GM08714 (cell line): ENCODE data around the gene FEM1B.

Source experiments
- H3K4me3 ChIP-seq: fragments of 200-500 bp; sonication (Bioruptor generic); 2 replicates; pipeline ENCODE4 v1.5.1; 2014; ENCODE audit warnings: mild to moderate bottlenecking, low read length, inconsistent platforms
- ZNF274 ChIP-seq: IDR thresholded peaks from 2 replicates; pipeline ENCODE4 v1.6.1; 2012; ENCODE audit warnings: mild to moderate bottlenecking, low read depth, low read length

Gene FEM1B

GRCh38 chr15:68315035-68315434 lies 37.5 kb downstream of the FEM1B start:
- no peak for TF ChIP-seq ZNF274
- no peak overlapping the region for H3K4me3 ChIP-seq

GRCh38 chr15:68315495-68316031 lies 38.0 kb downstream of the FEM1B start:
- no peak overlapping the region for H3K4me3 ChIP-seq
- TF ChIP-seq ZNF274: no peak

DNA sequence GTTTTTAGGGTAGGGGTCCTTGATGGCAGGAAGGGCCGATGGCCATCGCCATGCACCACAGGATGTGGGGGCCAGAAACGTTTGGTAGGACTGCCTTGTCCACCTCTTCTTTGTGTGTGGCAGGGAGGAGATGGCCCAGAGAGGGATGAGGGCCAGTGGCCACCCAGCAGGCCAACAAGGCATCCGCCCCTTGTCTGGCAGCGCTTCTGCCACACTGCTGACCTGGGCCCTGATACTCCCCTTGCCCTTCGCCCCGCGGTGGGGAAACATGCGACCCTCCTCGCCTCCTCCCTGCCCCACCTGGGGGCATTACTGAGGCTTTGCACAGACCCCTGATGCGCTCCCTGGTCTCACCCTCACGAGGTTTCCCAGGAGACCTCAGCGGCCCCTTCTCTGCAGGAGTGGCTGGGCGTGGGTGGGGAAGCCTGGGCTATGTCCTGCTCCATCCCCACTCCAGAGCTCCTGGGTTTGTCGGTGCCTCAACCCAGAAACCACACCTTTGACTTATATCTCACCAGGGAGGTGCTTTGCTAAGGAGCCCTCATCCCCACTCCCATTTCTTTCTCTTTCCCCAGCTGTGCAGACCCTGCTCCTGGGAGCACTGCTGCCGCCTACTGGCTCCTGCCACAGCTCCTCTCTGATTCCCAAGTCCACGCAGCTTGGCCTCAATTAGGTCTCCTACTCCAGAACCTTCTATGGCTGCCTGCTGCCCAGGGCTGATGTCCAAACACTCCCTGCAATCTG lies 38.7 kb downstream of the FEM1B start:
- TF ChIP-seq ZNF274: no peak
- no peak overlapping the region for H3K4me3 ChIP-seq

- H3K4me3 ChIP-seq: no peak overlapping the region
- no peak for TF ChIP-seq ZNF274
These were observed 39.9 kb downstream of the FEM1B start for GRCh38 chr15:68317281-68318007.

DNA sequence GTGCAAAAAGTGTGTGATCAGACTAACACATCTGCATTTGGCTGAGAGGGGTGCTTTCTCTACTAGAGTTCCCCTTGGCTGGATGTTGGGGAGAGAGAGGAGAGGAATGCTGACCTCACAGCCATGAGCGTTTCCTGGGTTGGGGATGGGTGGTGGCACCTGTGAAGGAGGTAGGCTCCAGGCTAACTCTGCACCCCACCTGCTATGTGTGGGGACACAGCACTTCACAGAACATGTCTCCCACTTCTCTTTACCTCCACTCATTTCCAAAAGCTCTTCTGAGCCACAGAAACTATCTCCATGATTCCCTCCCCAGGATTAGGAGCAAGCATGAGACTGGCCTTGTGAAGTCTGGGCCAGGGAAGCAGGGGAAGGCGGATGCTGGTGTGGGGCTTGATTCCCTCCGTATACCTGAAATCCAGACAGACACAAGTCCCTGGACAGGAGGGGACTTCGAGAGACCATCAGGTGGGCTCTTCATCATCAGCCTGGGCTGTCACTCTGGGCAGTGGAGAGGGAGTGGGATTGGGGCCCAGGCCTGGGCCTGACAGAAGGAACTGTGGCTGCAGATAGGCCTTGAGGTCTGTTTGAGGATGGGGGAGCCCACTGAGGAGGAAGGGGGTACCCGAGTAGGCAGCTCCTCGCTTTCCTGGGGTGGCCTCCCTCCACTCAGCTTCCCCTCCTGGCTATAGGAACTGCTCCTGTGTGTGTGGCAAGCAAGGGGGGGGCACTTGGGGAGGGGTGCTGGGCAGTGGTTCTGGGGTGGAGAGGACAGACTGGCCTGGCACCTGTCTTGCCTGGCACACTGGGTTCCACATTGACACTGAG lies 40.7 kb downstream of the FEM1B start:
- no peak overlapping the region for H3K4me3 ChIP-seq
- no peak for TF ChIP-seq ZNF274

DNA sequence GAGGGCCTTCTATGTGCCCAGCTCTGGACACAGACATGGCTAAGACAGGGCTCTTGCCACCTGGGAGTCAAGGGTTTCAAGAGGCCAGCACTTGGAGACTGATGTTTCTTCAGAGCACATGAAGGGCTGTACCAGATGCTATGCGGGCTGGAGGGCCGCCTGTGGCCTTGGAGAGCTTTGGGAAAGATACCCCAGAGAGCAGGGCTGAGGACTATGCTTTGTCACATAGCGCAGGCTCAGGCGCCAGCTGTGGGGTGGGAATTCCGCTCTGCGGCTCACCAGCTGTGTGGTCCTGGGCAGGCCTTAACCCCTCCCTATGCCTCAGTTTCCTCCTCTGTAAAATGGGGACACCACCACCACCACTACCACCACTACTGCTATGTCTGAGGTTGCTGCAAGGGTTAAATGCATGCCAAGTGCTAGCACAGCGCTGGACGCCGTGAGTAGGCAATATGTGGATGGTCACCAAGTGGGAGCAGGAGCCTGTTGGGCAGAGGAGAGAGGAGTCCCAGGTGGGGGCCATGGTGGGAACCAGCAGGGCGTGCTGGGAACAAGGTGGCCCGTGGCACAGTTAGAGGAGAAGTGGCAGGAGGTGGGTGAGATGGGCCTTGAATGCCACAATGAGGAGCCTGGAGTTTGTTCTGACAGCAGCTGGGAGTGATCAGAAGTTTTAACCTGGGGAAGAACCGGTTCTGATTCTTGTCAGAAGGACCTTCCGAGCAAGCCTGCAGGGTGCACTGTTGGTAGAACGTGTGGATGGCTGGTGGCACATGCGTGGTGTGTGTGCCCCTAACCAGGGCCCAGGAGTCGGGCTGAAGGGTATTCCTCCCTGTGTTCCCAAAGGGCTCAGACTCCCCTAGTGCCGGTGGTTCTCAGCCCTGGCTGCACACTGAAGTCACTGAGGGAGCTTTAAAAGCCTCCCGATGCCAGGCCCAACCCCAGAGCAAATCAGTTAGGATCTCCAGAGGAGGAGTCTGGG lies 41.7 kb downstream of the FEM1B start:
- no peak for TF ChIP-seq ZNF274
- H3K4me3 ChIP-seq: no peak overlapping the region

GRCh38 chr15:68319997-68320396 lies 42.5 kb downstream of the FEM1B start:
- H3K4me3 ChIP-seq: no peak overlapping the region

GRCh38 chr15:68321229-68321628 lies 43.7 kb downstream of the FEM1B start:
- H3K4me3 ChIP-seq: no peak overlapping the region
- no peak for TF ChIP-seq ZNF274

More at GRCh38 chr15:68319997-68320396, 42.5 kb downstream of the FEM1B start:
- no peak for TF ChIP-seq ZNF274

- no peak overlapping the region for H3K4me3 ChIP-seq
- no peak for TF ChIP-seq ZNF274
These were observed 45.3 kb downstream of the FEM1B start for GRCh38 chr15:68322796-68323195.

GRCh38 chr15:68325726-68326125 lies 48.2 kb downstream of the FEM1B start:
- no peak for TF ChIP-seq ZNF274
- H3K4me3 ChIP-seq: no peak overlapping the region

- no peak overlapping the region for H3K4me3 ChIP-seq
- TF ChIP-seq ZNF274: no peak
These were observed 49.3 kb downstream of the FEM1B start for GRCh38 chr15:68326711-68327354.

- TF ChIP-seq ZNF274: no peak
- no peak overlapping the region for H3K4me3 ChIP-seq
These were observed 50.9 kb downstream of the FEM1B start for GRCh38 chr15:68328443-68328842.

GRCh38 chr15:68328964-68329363 lies 51.4 kb downstream of the FEM1B start:
- TF ChIP-seq ZNF274: no peak
- no peak overlapping the region for H3K4me3 ChIP-seq

GRCh38 chr15:68330416-68330815 lies 52.9 kb downstream of the FEM1B start:
- no peak overlapping the region for H3K4me3 ChIP-seq
- no peak for TF ChIP-seq ZNF274
